ENCODE measurements around the gene GRK5.
A peak's percentile ranks its signal among the peaks of the same experiment; 100 is the strongest.

Gene GRK5

DNA sequence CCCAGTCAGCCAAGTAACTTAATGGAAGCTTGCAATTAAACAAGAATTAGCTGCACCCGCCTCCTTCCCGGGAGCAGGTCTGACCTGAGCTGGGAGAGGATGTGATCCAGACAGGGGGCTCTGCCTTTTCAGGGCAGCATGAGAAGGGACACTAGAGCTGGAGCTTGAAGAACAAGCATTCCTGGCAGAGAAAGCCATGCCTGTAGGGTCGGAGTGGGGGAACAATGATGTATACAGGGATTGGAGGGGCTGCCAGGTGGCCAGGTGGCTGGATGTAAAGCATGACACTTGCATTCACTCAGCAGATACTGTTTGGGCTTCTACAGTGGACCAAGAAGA is 112.5 kb downstream of the GRK5 start:
- Histone ChIP-seq H2BK15ac (ENCODE audit: low read depth, poor library complexity, severe bottlenecking) (no peak overlapping the region), H2AK5ac (ENCODE audit: low read length, severe bottlenecking) (no peak overlapping the region), H3K4me1 (ENCODE audit: control insufficient read depth, insufficient read depth, low read depth, low read length) (peaks cover 59% of the 10 kb centered on the region), H2BK5ac (ENCODE audit: low read depth, low read length, poor library complexity, severe bottlenecking) (no peak overlapping the region), H2BK120ac (ENCODE audit: low read depth, low read length) (no peak overlapping the region), H3K36me3 (ENCODE audit: control insufficient read depth in 1 of 2, insufficient read depth in 2 of 2, low read depth in 1 of 2, low read length in 2 of 2) (no peaks in the 10 kb centered on the region), H3K4me2 (ENCODE audit: low read length, poor library complexity, severe bottlenecking) (no peak overlapping the region), H2AFZ (ENCODE audit: low read depth, low read length) (no peak overlapping the region), H3K9ac (ENCODE audit: low read length) (no peak overlapping the region), H3K27ac (ENCODE audit: low read length, poor library complexity, severe bottlenecking) (no peak overlapping the region), H3K79me1 (replicated peaks; ENCODE audit: low read length, poor library complexity, severe bottlenecking) (peaks cover 21% of the 10 kb centered on the region), H3K14ac (ENCODE audit: low read length in 2 of 2) (no peak overlapping the region), H3K27me3 (ENCODE audit: control insufficient read depth in 1 of 2, insufficient read depth in 1 of 2, low read length in 2 of 2) (no peaks in the 10 kb centered on the region), H2BK12ac (ENCODE audit: low read length in 2 of 2) (no peak overlapping the region), H3K9me3 (ENCODE audit: control insufficient read depth, low read length) (no peaks in the 10 kb centered on the region), H3K23ac (ENCODE audit: low read length in 2 of 2) (no peak overlapping the region), H3K4me3 (ENCODE audit: insufficient read depth in 1 of 2, low read depth in 1 of 2, low read length in 2 of 2) (no peak overlapping the region), H3K4ac (ENCODE audit: low read depth in 1 of 2, low read length in 2 of 2) (no peak overlapping the region), H3K18ac (ENCODE audit: low read depth in 1 of 2, low read length in 2 of 2) (no peak overlapping the region), H4K91ac (ENCODE audit: low read length) (no peak overlapping the region), H4K8ac (ENCODE audit: low read length) (no peak overlapping the region)
- no peak for DNase-seq
- 96% methylated on average over 3 of the region's 3 CpGs for WGBS

DNA sequence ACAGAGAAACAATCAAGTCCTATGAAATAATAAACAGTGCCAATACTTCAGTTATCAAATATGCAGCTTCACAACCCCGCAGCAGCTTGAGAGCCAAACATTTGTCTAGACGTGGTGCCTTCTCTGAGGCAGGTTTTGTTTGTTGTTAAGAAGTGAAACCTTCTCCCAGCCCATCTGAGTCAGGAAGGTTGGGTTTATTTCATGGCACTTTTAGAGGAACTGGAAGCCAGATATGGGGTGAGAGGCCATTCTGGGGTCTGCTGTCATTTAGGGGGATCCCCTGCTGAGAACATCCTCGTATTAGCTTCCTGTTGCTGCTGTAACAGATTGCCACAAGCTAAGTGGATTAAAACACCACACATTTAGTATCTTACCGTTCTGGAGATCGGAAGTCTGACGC is 113.6 kb downstream of the GRK5 start:
- H3K4ac ChIP-seq (ENCODE audit: low read depth in 1 of 2, low read length in 2 of 2): no peak overlapping the region
- no peak overlapping the region for H2BK120ac ChIP-seq (ENCODE audit: low read depth, low read length)
- no peaks in the 10 kb centered on the region for H3K36me3 ChIP-seq (ENCODE audit: control insufficient read depth in 1 of 2, insufficient read depth in 2 of 2, low read depth in 1 of 2, low read length in 2 of 2)
- H4K91ac ChIP-seq (ENCODE audit: low read length): no peak overlapping the region
- H3K4me1 ChIP-seq (ENCODE audit: control insufficient read depth, insufficient read depth, low read depth, low read length): peaks cover 55% of the 10 kb centered on the region
- no peak overlapping the region for H2BK5ac ChIP-seq (ENCODE audit: low read depth, low read length, poor library complexity, severe bottlenecking)
- no peak overlapping the region for H2AK5ac ChIP-seq (ENCODE audit: low read length, severe bottlenecking)
- H3K23ac ChIP-seq (ENCODE audit: low read length in 2 of 2): no peak overlapping the region
- H3K9me3 ChIP-seq (ENCODE audit: control insufficient read depth, low read length): no peaks in the 10 kb centered on the region
- no peak overlapping the region for H3K27ac ChIP-seq (ENCODE audit: low read length, poor library complexity, severe bottlenecking)
- no peaks in the 10 kb centered on the region for H3K27me3 ChIP-seq (ENCODE audit: control insufficient read depth in 1 of 2, insufficient read depth in 1 of 2, low read length in 2 of 2)
- H3K79me1 ChIP-seq (replicated peaks; ENCODE audit: low read length, poor library complexity, severe bottlenecking): peaks cover 21% of the 10 kb centered on the region
- peak; percentile 52 for DNase-seq
- H3K4me3 ChIP-seq (ENCODE audit: insufficient read depth in 1 of 2, low read depth in 1 of 2, low read length in 2 of 2): no peak overlapping the region
- no peak overlapping the region for H2BK15ac ChIP-seq (ENCODE audit: low read depth, poor library complexity, severe bottlenecking)
- H3K18ac ChIP-seq (ENCODE audit: low read depth in 1 of 2, low read length in 2 of 2): peak overlapping the region in 1 of 2 experiments; percentile 38
- no peak overlapping the region for H2BK12ac ChIP-seq (ENCODE audit: low read length in 2 of 2)
- H3K4me2 ChIP-seq (ENCODE audit: low read length, poor library complexity, severe bottlenecking): no peak overlapping the region
- H4K8ac ChIP-seq (ENCODE audit: low read length): no peak overlapping the region
- no peak overlapping the region for H2AFZ ChIP-seq (ENCODE audit: low read depth, low read length)
- H3K9ac ChIP-seq (ENCODE audit: low read length): no peak overlapping the region
- WGBS: 75% methylated on average over 6 of the region's 6 CpGs
- no peak overlapping the region for H3K14ac ChIP-seq (ENCODE audit: low read length in 2 of 2)

GRCh38 chr10:119323085-119324016 is 116.0 kb downstream of the GRK5 start:
- Histone ChIP-seq H2BK12ac (ENCODE audit: low read length in 2 of 2) (no peak overlapping the region), H2BK120ac (ENCODE audit: low read depth, low read length) (no peak overlapping the region), H3K4me3 (ENCODE audit: insufficient read depth in 1 of 2, low read depth in 1 of 2, low read length in 2 of 2) (no peak overlapping the region), H3K14ac (ENCODE audit: low read length in 2 of 2) (peak overlapping the region in 1 of 2 experiments; percentile 3), H4K91ac (ENCODE audit: low read length) (no peak overlapping the region), H4K8ac (ENCODE audit: low read length) (no peak overlapping the region), H3K36me3 (ENCODE audit: control insufficient read depth in 1 of 2, insufficient read depth in 2 of 2, low read depth in 1 of 2, low read length in 2 of 2) (peaks cover 0 to 5% of the 10 kb centered on the region in 2 experiments), H3K23ac (ENCODE audit: low read length in 2 of 2) (no peak overlapping the region), H2BK5ac (ENCODE audit: low read depth, low read length, poor library complexity, severe bottlenecking) (no peak overlapping the region), H3K4me2 (ENCODE audit: low read length, poor library complexity, severe bottlenecking) (no peak overlapping the region), H2AFZ (ENCODE audit: low read depth, low read length) (no peak overlapping the region), H3K18ac (ENCODE audit: low read depth in 1 of 2, low read length in 2 of 2) (no peak overlapping the region), H3K9me3 (ENCODE audit: control insufficient read depth, low read length) (no peaks in the 10 kb centered on the region), H2BK15ac (ENCODE audit: low read depth, poor library complexity, severe bottlenecking) (no peak overlapping the region), H3K79me1 (replicated peaks; ENCODE audit: low read length, poor library complexity, severe bottlenecking) (peaks cover 26% of the 10 kb centered on the region), H3K27ac (ENCODE audit: low read length, poor library complexity, severe bottlenecking) (no peak overlapping the region), H2AK5ac (ENCODE audit: low read length, severe bottlenecking) (peak overlapping the region; percentile 15), H3K4me1 (ENCODE audit: control insufficient read depth, insufficient read depth, low read depth, low read length) (peaks cover 37% of the 10 kb centered on the region), H3K27me3 (ENCODE audit: control insufficient read depth in 1 of 2, insufficient read depth in 1 of 2, low read length in 2 of 2) (no peaks in the 10 kb centered on the region), H3K4ac (ENCODE audit: low read depth in 1 of 2, low read length in 2 of 2) (no peak overlapping the region), H3K9ac (ENCODE audit: low read length) (no peak overlapping the region)
- DNase-seq: no peak
- 87% methylated on average over 14 of the region's 16 CpGs for WGBS

- peak overlapping the region in 1 of 2 experiments; percentile 8 for H2BK12ac ChIP-seq (ENCODE audit: low read length in 2 of 2)
- H3K9ac ChIP-seq (ENCODE audit: low read length): no peak overlapping the region
- no peak overlapping the region for H3K4me2 ChIP-seq (ENCODE audit: low read length, poor library complexity, severe bottlenecking)
- H2BK15ac ChIP-seq (ENCODE audit: low read depth, poor library complexity, severe bottlenecking): peak overlapping the region; percentile 20
- no peak overlapping the region for H3K4ac ChIP-seq (ENCODE audit: low read depth in 1 of 2, low read length in 2 of 2)
- H2AK5ac ChIP-seq (ENCODE audit: low read length, severe bottlenecking): no peak overlapping the region
- H3K23ac ChIP-seq (ENCODE audit: low read length in 2 of 2): no peak overlapping the region
- no peak overlapping the region for H3K27ac ChIP-seq (ENCODE audit: low read length, poor library complexity, severe bottlenecking)
- H3K18ac ChIP-seq (ENCODE audit: low read depth in 1 of 2, low read length in 2 of 2): peak overlapping the region in 1 of 2 experiments; percentile 42
- no peak overlapping the region for H2BK120ac ChIP-seq (ENCODE audit: low read depth, low read length)
- H3K27me3 ChIP-seq (ENCODE audit: control insufficient read depth in 1 of 2, insufficient read depth in 1 of 2, low read length in 2 of 2): no peaks in the 10 kb centered on the region
- no peak overlapping the region for H3K14ac ChIP-seq (ENCODE audit: low read length in 2 of 2)
- WGBS: 89% methylated on average over 3 of the region's 3 CpGs
- no peak overlapping the region for H4K8ac ChIP-seq (ENCODE audit: low read length)
- H3K4me1 ChIP-seq (ENCODE audit: control insufficient read depth, insufficient read depth, low read depth, low read length): peaks cover 20% of the 10 kb centered on the region
- H3K9me3 ChIP-seq (ENCODE audit: control insufficient read depth, low read length): no peaks in the 10 kb centered on the region
- no peak for DNase-seq
- H2AFZ ChIP-seq (ENCODE audit: low read depth, low read length): no peak overlapping the region
- H3K79me1 ChIP-seq (replicated peaks; ENCODE audit: low read length, poor library complexity, severe bottlenecking): peaks cover 22% of the 10 kb centered on the region
- no peak overlapping the region for H3K4me3 ChIP-seq (ENCODE audit: insufficient read depth in 1 of 2, low read depth in 1 of 2, low read length in 2 of 2)
- no peak overlapping the region for H4K91ac ChIP-seq (ENCODE audit: low read length)
- H2BK5ac ChIP-seq (ENCODE audit: low read depth, low read length, poor library complexity, severe bottlenecking): no peak overlapping the region
- H3K36me3 ChIP-seq (ENCODE audit: control insufficient read depth in 1 of 2, insufficient read depth in 2 of 2, low read depth in 1 of 2, low read length in 2 of 2): peaks cover 0 to 9% of the 10 kb centered on the region in 2 experiments
Observed at GRCh38 chr10:119325131-119325530, 117.8 kb downstream of the GRK5 start.

All from mesenchymal stem cell (in vitro differentiated cells and primary cell).